Hematopoietic multipotent progenitor cell (in vitro differentiated cells): Measurements from ENCODE around the gene UPF2. TPM values are rescaled to one million over a fixed set of nuclear protein-coding genes. Genes with fewer than 3 reads are reported as not detected.

Experiments used
- DNase-seq, 3 donors: peaks; one replicate each; pipeline ENCODE4 v3.0.0-alpha.2; 2011 to 2015; ENCODE audit warnings: low read depth in 2 of 3, low spot score in 2 of 3
- small RNA-seq: library from RNA; depleted of rRNA; stranded (forward); fragments of <200 nt; gene quantifications from one replicate; pipeline ENCODE3, GENCODE V24; 2012
- total RNA-seq: library from RNA; depleted of rRNA; stranded (reverse); fragments of >200 nt; gene quantifications from one replicate; pipeline ENCODE4 v1.2.3, GENCODE V29; 2012

Gene UPF2
- total RNA-seq, 1 donor, result 12.1 TPM

DNA sequence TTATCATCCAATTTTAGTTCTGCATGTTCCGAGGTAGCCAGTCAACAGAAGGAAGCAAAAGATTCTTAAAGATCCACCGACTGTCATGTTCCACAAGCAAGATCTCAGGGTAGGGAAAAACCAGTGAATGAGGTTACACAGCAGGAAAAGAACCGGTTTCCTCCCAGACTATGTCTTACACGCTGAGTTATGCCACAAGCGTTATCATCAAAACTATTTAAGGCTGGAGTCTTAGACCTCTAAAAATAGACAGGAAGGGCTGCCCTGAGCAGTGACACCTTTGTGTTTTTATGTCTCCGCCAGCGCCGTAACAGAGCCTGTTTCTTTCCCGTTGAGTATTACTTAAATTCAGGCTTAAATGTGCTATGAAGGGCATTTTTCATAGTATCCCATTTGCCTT lies 171.1 kb downstream of the UPF2 start:
- no peak for DNase-seq

DNA sequence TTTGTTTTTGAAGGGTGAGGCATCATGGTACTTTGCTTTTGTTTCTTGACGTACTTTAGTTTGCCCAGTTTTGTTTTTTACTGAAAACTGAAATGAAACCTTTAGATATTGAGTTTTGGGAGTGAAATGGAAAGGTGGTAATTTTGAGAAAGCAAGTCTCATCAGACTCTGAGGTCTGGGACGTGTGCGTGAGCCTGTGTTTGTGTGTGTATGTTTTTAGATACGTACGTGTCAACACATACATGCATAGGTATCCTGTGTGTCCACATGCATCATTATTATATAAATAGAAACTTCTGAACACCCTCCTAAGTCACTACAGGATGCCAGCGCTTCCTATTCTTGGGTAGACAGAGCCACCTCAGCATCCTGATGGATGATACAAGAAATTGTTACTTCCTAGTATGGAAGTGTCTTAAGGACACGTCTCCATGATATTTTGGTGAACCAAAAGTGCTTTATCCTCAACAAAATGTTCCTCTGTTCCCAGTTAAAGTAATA lies 171.7 kb downstream of the UPF2 start:
- no peak for DNase-seq

DNA sequence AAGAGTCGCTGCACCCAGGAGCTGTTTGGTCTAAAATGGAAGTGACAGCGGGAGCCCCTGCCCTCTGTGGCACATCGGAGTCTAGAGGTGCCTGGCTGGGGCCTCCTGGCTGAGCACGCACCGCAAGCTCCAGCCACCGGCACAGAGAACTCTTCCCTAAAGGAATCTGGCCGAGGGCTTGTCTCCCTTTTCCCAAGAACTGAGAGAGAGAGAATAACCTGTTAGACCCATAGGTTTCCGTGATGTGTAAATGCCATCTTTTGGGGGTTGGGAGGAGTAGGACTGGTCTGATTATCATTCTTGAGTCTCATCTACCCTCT lies 172.2 kb downstream of the UPF2 start:
- DNase-seq, result no peak

Small RNA genes within 50 kb of the gene (small RNA-seq; reads per million reads assigned to genes)
- not detected for gene RNU6-1095P

Other genes starting within 250 kb of the UPF2 start
- gene PROSER2, start 219.5 kb downstream of the UPF2 start, total RNA-seq, result 16.2 TPM
- 43.1 TPM for gene DHTKD1, start 26.1 kb upstream of the UPF2 start, total RNA-seq
- gene SEC61A2, start 86.9 kb upstream of the UPF2 start, total RNA-seq, result 6.7 TPM
- 25.0 TPM for gene NUDT5, start 153.1 kb upstream of the UPF2 start, total RNA-seq
- 72.2 TPM for gene CDC123, start 153.4 kb upstream of the UPF2 start, total RNA-seq